ENCODE measurements around the gene RAB3GAP2.

The RAB3GAP2 gene

DNA sequence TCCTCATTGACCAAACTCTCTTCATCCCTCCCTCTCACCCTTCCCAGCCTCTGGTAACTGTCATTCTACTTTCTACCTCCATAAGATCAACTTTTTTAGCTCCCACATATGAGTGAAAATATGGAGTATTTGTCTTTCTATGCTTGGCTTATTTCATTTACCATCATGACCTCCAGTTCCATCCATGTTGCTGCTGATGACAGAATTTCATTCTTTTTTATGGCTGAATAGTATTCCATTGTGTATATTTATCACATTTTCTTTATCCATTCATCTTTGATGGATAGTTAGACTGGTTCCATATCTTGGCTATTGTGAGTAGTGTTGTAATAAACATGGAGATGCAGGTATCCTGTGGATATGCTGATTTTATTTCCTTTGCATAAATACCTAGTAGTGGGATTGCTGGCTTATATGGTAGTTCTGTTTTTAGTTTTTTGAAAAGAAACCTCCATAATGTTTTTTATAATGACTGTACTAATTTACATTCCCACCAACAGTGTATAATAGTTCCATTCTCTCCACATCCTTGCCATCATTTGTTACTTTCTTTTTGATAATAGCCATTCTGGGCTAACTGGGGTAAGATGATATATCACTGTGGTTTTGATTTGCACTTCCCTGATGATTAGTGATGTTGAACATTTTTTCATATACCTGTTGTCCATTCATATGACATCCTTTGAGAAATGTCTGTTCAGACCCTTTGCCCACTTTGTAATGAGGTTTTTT is 142.6 kb downstream of the RAB3GAP2 start:
- H3K4me2 ChIP-seq (ENCODE audit: low read length): no peak overlapping the region
- H3K27ac ChIP-seq (ENCODE audit: low read depth, low read length): no peak overlapping the region
- TF ChIP-seq, protein P1, sequence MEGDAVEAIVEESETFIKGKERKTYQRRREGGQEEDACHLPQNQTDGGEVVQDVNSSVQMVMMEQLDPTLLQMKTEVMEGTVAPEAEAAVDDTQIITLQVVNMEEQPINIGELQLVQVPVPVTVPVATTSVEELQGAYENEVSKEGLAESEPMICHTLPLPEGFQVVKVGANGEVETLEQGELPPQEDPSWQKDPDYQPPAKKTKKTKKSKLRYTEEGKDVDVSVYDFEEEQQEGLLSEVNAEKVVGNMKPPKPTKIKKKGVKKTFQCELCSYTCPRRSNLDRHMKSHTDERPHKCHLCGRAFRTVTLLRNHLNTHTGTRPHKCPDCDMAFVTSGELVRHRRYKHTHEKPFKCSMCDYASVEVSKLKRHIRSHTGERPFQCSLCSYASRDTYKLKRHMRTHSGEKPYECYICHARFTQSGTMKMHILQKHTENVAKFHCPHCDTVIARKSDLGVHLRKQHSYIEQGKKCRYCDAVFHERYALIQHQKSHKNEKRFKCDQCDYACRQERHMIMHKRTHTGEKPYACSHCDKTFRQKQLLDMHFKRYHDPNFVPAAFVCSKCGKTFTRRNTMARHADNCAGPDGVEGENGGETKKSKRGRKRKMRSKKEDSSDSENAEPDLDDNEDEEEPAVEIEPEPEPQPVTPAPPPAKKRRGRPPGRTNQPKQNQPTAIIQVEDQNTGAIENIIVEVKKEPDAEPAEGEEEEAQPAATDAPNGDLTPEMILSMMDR (IDR thresholded peaks at IDR 0.05; ENCODE audit: low read depth, low read length, poor library complexity, severe bottlenecking): no peak
- no peak for TF ChIP-seq EZH2phosphoT487 (IDR thresholded peaks at IDR 0.05; ENCODE audit: borderline replicate concordance, low read length)
- no peak overlapping the region for H3K4me3 ChIP-seq (ENCODE audit: low read length)
- H3K9me2 ChIP-seq (replicated peaks; ENCODE audit: control insufficient read depth, low read length): no peaks in the 10 kb centered on the region
- H3K36me3 ChIP-seq (ENCODE audit: control insufficient read depth, low read length): peaks cover 46% of the 10 kb centered on the region
- no peaks in the 10 kb centered on the region for H3K9me3 ChIP-seq (ENCODE audit: control insufficient read depth, insufficient read depth, low read length)
- H3F3A ChIP-seq (ENCODE audit: control insufficient read depth, insufficient read depth): no peaks in the 10 kb centered on the region
- no peaks in the 10 kb centered on the region for H3K79me2 ChIP-seq (ENCODE audit: control insufficient read depth, low read length)
- H3K4me1 ChIP-seq (ENCODE audit: control insufficient read depth, low read length): no peaks in the 10 kb centered on the region
- H4K20me1 ChIP-seq (ENCODE audit: control insufficient read depth, insufficient read depth, low read depth, low read length): no peaks in the 10 kb centered on the region
- no peaks in the 10 kb centered on the region for H3K27me3 ChIP-seq (ENCODE audit: control insufficient read depth, low read length)

DNA sequence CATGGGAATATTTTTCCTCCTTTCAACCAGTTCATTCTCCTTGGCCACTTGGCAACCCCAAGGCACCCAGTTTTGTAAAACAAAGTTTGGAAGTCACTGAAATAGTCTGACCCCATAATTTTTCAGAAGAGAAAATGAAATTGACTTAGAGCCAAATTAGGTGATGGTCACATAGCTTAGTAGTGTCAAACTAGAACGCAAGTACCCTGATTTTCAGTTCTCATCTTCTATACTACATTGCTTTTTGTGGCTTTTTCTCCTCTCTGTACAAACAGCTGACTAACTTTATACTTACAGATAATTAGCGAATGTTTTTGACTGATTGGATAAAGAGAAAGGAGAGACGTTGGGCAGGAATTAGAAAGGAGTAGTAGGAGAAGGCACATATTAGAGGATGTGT is 145.2 kb downstream of the RAB3GAP2 start:
- H3K36me3 ChIP-seq (ENCODE audit: control insufficient read depth, low read length): peaks cover 33% of the 10 kb centered on the region
- H3K4me1 ChIP-seq (ENCODE audit: control insufficient read depth, low read length): 0 out of 2 replicates have a peak, but pooled peaks cover 3% of the 10 kb centered on the region
- peaks cover 2% of the 10 kb centered on the region; the same call in 1 of the 2 replicates for H3K79me2 ChIP-seq (ENCODE audit: control insufficient read depth, low read length)
- H3K9me3 ChIP-seq (ENCODE audit: control insufficient read depth, insufficient read depth, low read length): no peaks in the 10 kb centered on the region
- no peak for TF ChIP-seq EZH2phosphoT487 (IDR thresholded peaks at IDR 0.05; ENCODE audit: borderline replicate concordance, low read length)
- TF ChIP-seq, protein P1 (IDR thresholded peaks at IDR 0.05; ENCODE audit: low read depth, low read length, poor library complexity, severe bottlenecking): no peak
- no peak overlapping the region for H3K4me2 ChIP-seq (ENCODE audit: low read length)
- H3F3A ChIP-seq (ENCODE audit: control insufficient read depth, insufficient read depth): no peaks in the 10 kb centered on the region
- H3K27me3 ChIP-seq (ENCODE audit: control insufficient read depth, low read length): no peaks in the 10 kb centered on the region
- H3K4me3 ChIP-seq (ENCODE audit: low read length): no peak overlapping the region
- H4K20me1 ChIP-seq (ENCODE audit: control insufficient read depth, insufficient read depth, low read depth, low read length): no peaks in the 10 kb centered on the region
- no peak overlapping the region for H3K27ac ChIP-seq (ENCODE audit: low read depth, low read length)
- no peaks in the 10 kb centered on the region for H3K9me2 ChIP-seq (replicated peaks; ENCODE audit: control insufficient read depth, low read length)

DNA sequence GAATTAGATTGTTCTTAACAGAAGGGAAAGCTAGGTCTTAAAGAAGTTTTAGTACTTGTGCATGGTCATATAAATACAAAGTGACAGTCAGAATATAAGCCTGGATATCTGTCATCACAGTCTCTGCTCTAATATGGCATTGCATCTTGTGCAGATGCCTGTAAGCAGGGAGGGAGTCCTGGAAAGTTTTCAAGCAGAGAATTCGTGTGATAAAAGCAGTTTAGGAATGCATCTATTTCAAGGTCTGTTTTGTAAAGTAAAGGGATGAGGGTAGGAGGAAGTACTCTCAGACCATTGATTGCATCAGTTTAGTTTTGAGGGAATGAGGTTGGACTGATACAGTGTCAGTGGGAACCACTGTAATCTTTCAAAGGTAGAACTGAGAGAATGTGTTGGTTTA is 147.7 kb downstream of the RAB3GAP2 start:
- no peak overlapping the region for H3K27ac ChIP-seq (ENCODE audit: low read depth, low read length)
- 0 out of 2 replicates have a peak, but pooled peaks cover 3% of the 10 kb centered on the region for H3K4me1 ChIP-seq (ENCODE audit: control insufficient read depth, low read length)
- H3K4me2 ChIP-seq (ENCODE audit: low read length): no peak overlapping the region
- no peaks in the 10 kb centered on the region for H4K20me1 ChIP-seq (ENCODE audit: control insufficient read depth, insufficient read depth, low read depth, low read length)
- no peaks in the 10 kb centered on the region for H3K27me3 ChIP-seq (ENCODE audit: control insufficient read depth, low read length)
- no peak for TF ChIP-seq EZH2phosphoT487 (IDR thresholded peaks at IDR 0.05; ENCODE audit: borderline replicate concordance, low read length)
- TF ChIP-seq, protein P1 (IDR thresholded peaks at IDR 0.05; ENCODE audit: low read depth, low read length, poor library complexity, severe bottlenecking): no peak
- H3F3A ChIP-seq (ENCODE audit: control insufficient read depth, insufficient read depth): no peaks in the 10 kb centered on the region
- H3K9me3 ChIP-seq (ENCODE audit: control insufficient read depth, insufficient read depth, low read length): no peaks in the 10 kb centered on the region
- H3K4me3 ChIP-seq (ENCODE audit: low read length): no peak overlapping the region
- no peaks in the 10 kb centered on the region for H3K9me2 ChIP-seq (replicated peaks; ENCODE audit: control insufficient read depth, low read length)
- peaks cover 30% of the 10 kb centered on the region for H3K36me3 ChIP-seq (ENCODE audit: control insufficient read depth, low read length)
- H3K79me2 ChIP-seq (ENCODE audit: control insufficient read depth, low read length): peaks cover 2% of the 10 kb centered on the region; the same call in 1 of the 2 replicates
